Lower leg skin (tissue), 4 donors: Measurements from ENCODE around the gene KRT5. TPM values are rescaled to one million over a fixed set of nuclear protein-coding genes. Genes with fewer than 3 reads are reported as not detected.

ENCODE experiments used
- DNase-seq, 2 donors: peaks; one replicate each; pipeline ENCODE4 v3.0.0-alpha.2; 2019; ENCODE audit warnings: low spot score in 2 of 2
- H3K4me3 ChIP-seq: fragments of 200-600 bp; sonication (generic); 2 replicates; pipeline ENCODE4 v1.5.1; 2017; ENCODE audit warnings: mild to moderate bottlenecking, low read depth; ENCODE audit not compliant: poor library complexity, severe bottlenecking
- CTCF ChIP-seq, 3 donors: fragments of 450-650 bp; IDR thresholded peaks; one replicate each; pipeline ENCODE4 v1.5.1; 2016; ENCODE audit warnings: antibody characterized with exemption in 3 of 3, mild to moderate bottlenecking in 3 of 3, moderate library complexity in 2 of 3
- POLR2A ChIP-seq, 2 donors: fragments of 450-650 bp; IDR thresholded peaks; one replicate each; pipeline ENCODE4 v1.6.1; 2016 to 2017; ENCODE audit warnings: antibody characterized with exemption in 2 of 2, mild to moderate bottlenecking in 1 of 2, moderate library complexity in 1 of 2
- WGBS, 2 donors: methylation state at CpG; one replicate each; pipeline ENCODE4 v1.1.5; 2018; 5-methylcytosine and 5-hydroxymethylcytosine counted together
- intact Hi-C: fragments of 100-400 bp; cut with DNase I; formaldehyde crosslinking; loops from one replicate; pipeline ENCODE4 v1.15.0; 2023; ENCODE audit warnings: low total_unique reads
- total RNA-seq, 4 donors: library from RNA; depleted of rRNA; stranded (reverse); fragments of >200 nt; gene quantifications; one replicate each; pipeline ENCODE4 v1.1.0, GENCODE V29; 2016

KRT5 gene
- total RNA-seq, 4 donors from 2014 or later, result 2,541 to 6,567 (median 4,278) TPM

- TF ChIP-seq POLR2A (IDR thresholded peaks at IDR 0.05) (no peak), CTCF (IDR thresholded peaks at IDR 0.05) (no peak)
- intact Hi-C loops, result no loop called here
- no peak overlapping the region for H3K4me3 ChIP-seq
- 76 to 92% methylated on average over 5 of the region's 5 CpGs for WGBS, 2 donors
- DNase-seq, result no peak
Observed at GRCh38 chr12:52552055-52552454, 31.9 kb upstream of the KRT5 start.

DNA sequence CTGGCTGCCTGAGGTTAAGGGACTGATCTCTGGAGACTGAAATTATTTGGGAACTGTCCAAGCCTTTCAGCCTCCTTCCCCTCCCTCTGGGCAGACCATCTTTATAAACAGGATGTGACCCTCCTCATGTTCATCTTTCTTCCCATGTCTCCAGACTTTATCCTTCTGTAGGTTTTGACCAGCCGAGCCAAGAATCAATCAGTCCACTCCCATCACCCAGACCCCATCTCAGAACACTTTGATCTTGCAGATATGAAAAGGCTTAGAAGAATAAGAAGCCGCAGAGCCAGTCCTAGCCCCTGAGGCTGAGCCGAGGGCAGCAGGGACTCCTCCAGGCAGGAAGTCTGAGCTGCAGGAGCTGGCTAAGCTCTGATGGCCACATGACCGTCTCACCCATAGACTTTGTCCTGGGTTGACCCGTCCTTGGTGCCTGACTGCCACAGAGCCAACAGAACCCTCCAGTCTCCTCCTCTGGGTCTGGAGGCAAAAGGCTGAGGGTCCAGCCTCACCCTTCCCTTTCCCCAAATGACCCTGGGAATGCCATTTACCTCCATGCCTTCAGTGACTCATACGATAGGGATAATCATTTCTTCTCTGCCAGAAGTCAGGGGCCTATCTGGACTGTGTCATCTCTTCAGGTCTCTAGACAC lies 31.1 kb upstream of the KRT5 start:
- no peak for DNase-seq
- TF ChIP-seq POLR2A (IDR thresholded peaks at IDR 0.05), result no peak
- no peak for TF ChIP-seq CTCF (IDR thresholded peaks at IDR 0.05)
- intact Hi-C loops, result no loop called here
- no peak overlapping the region for H3K4me3 ChIP-seq
- WGBS, 2 donors, result 66 to 83% methylated on average over 4 to 6 of the region's 6 CpGs

GRCh38 chr12:52546126-52546525 lies 25.9 kb upstream of the KRT5 start:
- TF ChIP-seq CTCF (IDR thresholded peaks at IDR 0.05) (no peak), POLR2A (IDR thresholded peaks at IDR 0.05) (no peak)
- DNase-seq, result no peak
- intact Hi-C loops, result no loop called here
- no peak overlapping the region for H3K4me3 ChIP-seq
- WGBS, 2 donors, result 90 to 91% methylated on average over 15 of the region's 15 CpGs

DNA sequence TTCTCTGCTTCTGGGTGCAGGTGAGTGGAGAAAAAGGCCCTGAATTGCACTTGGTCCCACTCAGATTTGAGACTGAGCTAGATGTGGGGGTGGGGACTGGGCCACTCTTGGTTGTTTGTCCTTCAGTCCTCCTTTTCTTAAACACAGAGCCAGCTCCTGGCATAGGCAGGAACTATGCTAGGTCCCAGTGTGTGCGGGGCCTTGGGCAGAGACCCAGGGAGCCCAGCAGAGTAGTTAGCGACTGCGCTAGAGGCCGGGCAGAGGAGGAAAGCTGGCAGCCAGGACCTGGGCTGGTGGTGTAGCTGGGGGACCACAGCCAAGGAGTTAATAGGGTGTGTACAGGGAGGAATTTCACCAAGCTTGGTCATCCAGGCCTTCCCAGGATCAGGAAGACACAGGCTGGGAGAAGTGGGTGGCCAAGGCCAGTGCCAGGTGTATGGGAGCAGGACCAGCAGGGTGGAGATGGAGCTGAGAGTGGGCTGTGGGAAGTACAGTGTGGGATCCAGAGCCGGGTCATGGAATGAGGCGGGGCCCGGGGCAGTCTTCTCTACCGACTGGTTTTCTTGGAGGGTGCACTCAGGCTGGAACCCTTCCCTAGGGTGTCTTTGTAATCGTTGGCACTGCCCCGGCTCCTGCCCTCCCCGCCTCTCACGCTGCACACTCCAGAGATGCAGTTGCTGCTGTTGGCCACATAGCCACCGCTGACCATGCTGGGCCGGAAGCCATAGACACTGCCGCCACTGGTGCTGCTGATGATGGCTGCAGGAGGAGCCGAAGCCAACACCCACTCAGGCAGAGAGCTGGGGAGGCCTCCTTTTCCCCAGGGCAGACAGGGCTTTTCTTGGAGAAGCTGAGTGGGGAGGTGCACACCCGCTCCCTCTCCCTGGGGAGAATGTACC lies 24.0 kb upstream of the KRT5 start:
- DNase-seq, result no peak
- intact Hi-C loops, result no loop called here
- TF ChIP-seq POLR2A (IDR thresholded peaks at IDR 0.05) (no peak), CTCF (IDR thresholded peaks at IDR 0.05) (no peak)
- WGBS, 2 donors, result 35 to 38% methylated on average over 17 of the region's 17 CpGs
- H3K4me3 ChIP-seq, result no peak overlapping the region

- TF ChIP-seq CTCF (IDR thresholded peaks at IDR 0.05) (no peak), POLR2A (IDR thresholded peaks at IDR 0.05) (no peak)
- 78 to 82% methylated on average over 7 of the region's 7 CpGs for WGBS, 2 donors
- intact Hi-C loops, result no loop called here
- H3K4me3 ChIP-seq, result no peak overlapping the region
- DNase-seq, result no peak
Observed at GRCh38 chr12:52542785-52543318, 22.7 kb upstream of the KRT5 start.
